ENCODE data around the gene DGAT2L6.

DGAT2L6 gene

GRCh38 chrX:70172964-70173363, 4.3 kb upstream of the DGAT2L6 start:
- DNase-seq: no peak
- H3K4me1 ChIP-seq (ENCODE audit: control insufficient read depth, insufficient read depth, low read depth, low read length): peaks cover 5% of the 10 kb centered on the region
- H2AK5ac ChIP-seq (ENCODE audit: low read length, severe bottlenecking): no peak overlapping the region
- H3K14ac ChIP-seq (ENCODE audit: low read length in 2 of 2): no peak overlapping the region
- no peak overlapping the region for H2BK120ac ChIP-seq (ENCODE audit: low read depth, low read length)
- no peak overlapping the region for H3K9ac ChIP-seq (ENCODE audit: low read length)
- H2BK5ac ChIP-seq (ENCODE audit: low read depth, low read length, poor library complexity, severe bottlenecking): no peak overlapping the region
- H3K9me3 ChIP-seq (ENCODE audit: control insufficient read depth, low read length): no peaks in the 10 kb centered on the region
- no peak overlapping the region for H3K23ac ChIP-seq (ENCODE audit: low read length in 2 of 2)
- 61% methylated on average over 4 of the region's 4 CpGs for WGBS
- H3K27me3 ChIP-seq (ENCODE audit: control insufficient read depth in 1 of 2, insufficient read depth in 1 of 2, low read length in 2 of 2): peaks cover 0 to 15% of the 10 kb centered on the region in 2 experiments
- H3K27ac ChIP-seq (ENCODE audit: low read length, poor library complexity, severe bottlenecking): no peak overlapping the region
- H3K4me3 ChIP-seq (ENCODE audit: insufficient read depth in 1 of 2, low read depth in 1 of 2, low read length in 2 of 2): no peak overlapping the region
- H3K4ac ChIP-seq (ENCODE audit: low read depth in 1 of 2, low read length in 2 of 2): no peak overlapping the region
- no peak overlapping the region for H4K91ac ChIP-seq (ENCODE audit: low read length)
- H2BK12ac ChIP-seq (ENCODE audit: low read length in 2 of 2): no peak overlapping the region
- no peak overlapping the region for H4K8ac ChIP-seq (ENCODE audit: low read length)
- no peak overlapping the region for H2AFZ ChIP-seq (ENCODE audit: low read depth, low read length)
- H3K36me3 ChIP-seq (ENCODE audit: control insufficient read depth in 1 of 2, insufficient read depth in 2 of 2, low read depth in 1 of 2, low read length in 2 of 2): no peaks in the 10 kb centered on the region
- no peaks in the 10 kb centered on the region for H3K79me1 ChIP-seq (replicated peaks; ENCODE audit: low read length, poor library complexity, severe bottlenecking)
- H2BK15ac ChIP-seq (ENCODE audit: low read depth, poor library complexity, severe bottlenecking): no peak overlapping the region
- H3K4me2 ChIP-seq (ENCODE audit: low read length, poor library complexity, severe bottlenecking): no peak overlapping the region
- H3K18ac ChIP-seq (ENCODE audit: low read depth in 1 of 2, low read length in 2 of 2): no peak overlapping the region

DNA sequence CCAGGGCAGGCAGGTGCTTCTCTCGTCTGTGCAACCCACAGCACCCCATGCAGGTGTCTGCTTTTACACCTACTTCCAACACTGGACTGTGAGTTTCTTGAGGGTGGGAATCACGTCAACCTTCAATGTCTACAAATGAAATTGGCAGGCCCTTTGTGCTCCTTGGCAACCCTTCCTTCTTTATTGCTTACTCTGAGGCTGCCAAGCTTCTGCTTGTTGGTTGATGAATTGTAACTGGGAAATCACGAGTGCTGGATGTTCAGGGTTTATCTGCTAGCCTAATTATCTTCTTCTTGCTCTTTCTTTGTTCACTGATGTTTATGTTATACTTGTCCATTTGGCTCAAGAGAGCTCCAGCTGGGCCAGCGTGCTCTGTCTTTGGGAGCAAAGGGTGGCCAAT, 2.5 kb upstream of the DGAT2L6 start:
- Histone ChIP-seq H3K79me1 (replicated peaks; ENCODE audit: low read length, poor library complexity, severe bottlenecking) (no peaks in the 10 kb centered on the region), H3K9ac (ENCODE audit: low read length) (peak overlapping the region; percentile 82), H2AK5ac (ENCODE audit: low read length, severe bottlenecking) (peak overlapping the region; percentile 48), H3K27me3 (ENCODE audit: control insufficient read depth in 1 of 2, insufficient read depth in 1 of 2, low read length in 2 of 2) (peaks cover 0 to 15% of the 10 kb centered on the region in 2 experiments), H2AFZ (ENCODE audit: low read depth, low read length) (no peak overlapping the region), H3K14ac (ENCODE audit: low read length in 2 of 2) (no peak overlapping the region), H3K4me1 (ENCODE audit: control insufficient read depth, insufficient read depth, low read depth, low read length) (peaks cover 3% of the 10 kb centered on the region), H3K4ac (ENCODE audit: low read depth in 1 of 2, low read length in 2 of 2) (no peak overlapping the region), H4K8ac (ENCODE audit: low read length) (no peak overlapping the region), H3K4me3 (ENCODE audit: insufficient read depth in 1 of 2, low read depth in 1 of 2, low read length in 2 of 2) (peak overlapping the region in 1 of 2 experiments; percentile 52), H3K9me3 (ENCODE audit: control insufficient read depth, low read length) (no peaks in the 10 kb centered on the region), H3K23ac (ENCODE audit: low read length in 2 of 2) (no peak overlapping the region), H3K27ac (ENCODE audit: low read length, poor library complexity, severe bottlenecking) (peak overlapping the region; percentile 37), H3K36me3 (ENCODE audit: control insufficient read depth in 1 of 2, insufficient read depth in 2 of 2, low read depth in 1 of 2, low read length in 2 of 2) (no peaks in the 10 kb centered on the region), H2BK12ac (ENCODE audit: low read length in 2 of 2) (no peak overlapping the region), H2BK5ac (ENCODE audit: low read depth, low read length, poor library complexity, severe bottlenecking) (no peak overlapping the region), H3K4me2 (ENCODE audit: low read length, poor library complexity, severe bottlenecking) (no peak overlapping the region), H4K91ac (ENCODE audit: low read length) (no peak overlapping the region), H2BK15ac (ENCODE audit: low read depth, poor library complexity, severe bottlenecking) (no peak overlapping the region), H3K18ac (ENCODE audit: low read depth in 1 of 2, low read length in 2 of 2) (no peak overlapping the region), H2BK120ac (ENCODE audit: low read depth, low read length) (no peak overlapping the region)
- WGBS: no CpG with 5 or more reads among the region's 4 CpGs
- no peak for DNase-seq

DNA sequence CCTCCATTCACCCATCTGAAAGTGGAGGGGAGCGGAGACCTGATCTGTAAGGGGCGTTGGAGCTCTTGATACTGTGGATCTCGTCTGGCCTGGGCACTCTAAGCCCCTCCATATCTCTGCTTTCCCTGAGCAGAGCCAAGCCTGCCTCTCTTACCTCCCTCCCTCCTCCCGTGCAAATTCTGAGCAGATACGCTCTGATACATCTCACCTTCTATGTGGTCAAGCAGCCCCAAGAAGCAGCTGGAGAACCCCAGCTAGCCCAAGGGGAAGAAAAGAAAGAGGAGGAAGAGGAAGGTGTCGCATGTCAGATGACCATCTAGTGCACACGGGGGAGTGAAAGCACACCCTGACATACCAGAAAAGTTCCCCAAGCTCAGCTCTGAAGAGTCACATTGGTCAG, 1.9 kb upstream of the DGAT2L6 start:
- Histone ChIP-seq H3K23ac (ENCODE audit: low read length in 2 of 2) (no peak overlapping the region), H3K9ac (ENCODE audit: low read length) (peak overlapping the region; percentile 82), H2BK120ac (ENCODE audit: low read depth, low read length) (no peak overlapping the region), H2AFZ (ENCODE audit: low read depth, low read length) (no peak overlapping the region), H3K27ac (ENCODE audit: low read length, poor library complexity, severe bottlenecking) (no peak overlapping the region), H3K18ac (ENCODE audit: low read depth in 1 of 2, low read length in 2 of 2) (no peak overlapping the region), H4K8ac (ENCODE audit: low read length) (no peak overlapping the region), H2BK15ac (ENCODE audit: low read depth, poor library complexity, severe bottlenecking) (no peak overlapping the region), H3K4me2 (ENCODE audit: low read length, poor library complexity, severe bottlenecking) (no peak overlapping the region), H3K4me3 (ENCODE audit: insufficient read depth in 1 of 2, low read depth in 1 of 2, low read length in 2 of 2) (no peak overlapping the region), H3K36me3 (ENCODE audit: control insufficient read depth in 1 of 2, insufficient read depth in 2 of 2, low read depth in 1 of 2, low read length in 2 of 2) (no peaks in the 10 kb centered on the region), H3K4ac (ENCODE audit: low read depth in 1 of 2, low read length in 2 of 2) (no peak overlapping the region), H2BK5ac (ENCODE audit: low read depth, low read length, poor library complexity, severe bottlenecking) (no peak overlapping the region), H3K4me1 (ENCODE audit: control insufficient read depth, insufficient read depth, low read depth, low read length) (peaks cover 3% of the 10 kb centered on the region), H4K91ac (ENCODE audit: low read length) (no peak overlapping the region), H3K27me3 (ENCODE audit: control insufficient read depth in 1 of 2, insufficient read depth in 1 of 2, low read length in 2 of 2) (peaks cover 0 to 15% of the 10 kb centered on the region in 2 experiments), H3K14ac (ENCODE audit: low read length in 2 of 2) (no peak overlapping the region), H2BK12ac (ENCODE audit: low read length in 2 of 2) (no peak overlapping the region), H2AK5ac (ENCODE audit: low read length, severe bottlenecking) (no peak overlapping the region), H3K79me1 (replicated peaks; ENCODE audit: low read length, poor library complexity, severe bottlenecking) (no peaks in the 10 kb centered on the region), H3K9me3 (ENCODE audit: control insufficient read depth, low read length) (no peaks in the 10 kb centered on the region)
- DNase-seq: no peak
- 89% methylated on average over 3 of the region's 7 CpGs for WGBS

- DNase-seq: no peak
- Histone ChIP-seq H3K27ac (ENCODE audit: low read length, poor library complexity, severe bottlenecking) (no peak overlapping the region), H2AFZ (ENCODE audit: low read depth, low read length) (no peak overlapping the region), H4K91ac (ENCODE audit: low read length) (no peak overlapping the region), H3K9ac (ENCODE audit: low read length) (no peak overlapping the region), H3K4me1 (ENCODE audit: control insufficient read depth, insufficient read depth, low read depth, low read length) (no peaks in the 10 kb centered on the region), H2BK15ac (ENCODE audit: low read depth, poor library complexity, severe bottlenecking) (no peak overlapping the region), H3K9me3 (ENCODE audit: control insufficient read depth, low read length) (no peaks in the 10 kb centered on the region), H3K4me3 (ENCODE audit: insufficient read depth in 1 of 2, low read depth in 1 of 2, low read length in 2 of 2) (no peak overlapping the region), H2BK12ac (ENCODE audit: low read length in 2 of 2) (no peak overlapping the region), H3K18ac (ENCODE audit: low read depth in 1 of 2, low read length in 2 of 2) (no peak overlapping the region), H3K27me3 (ENCODE audit: control insufficient read depth in 1 of 2, insufficient read depth in 1 of 2, low read length in 2 of 2) (peaks cover 0 to 27% of the 10 kb centered on the region in 2 experiments), H3K4me2 (ENCODE audit: low read length, poor library complexity, severe bottlenecking) (no peak overlapping the region), H2BK120ac (ENCODE audit: low read depth, low read length) (no peak overlapping the region), H3K4ac (ENCODE audit: low read depth in 1 of 2, low read length in 2 of 2) (no peak overlapping the region), H3K14ac (ENCODE audit: low read length in 2 of 2) (no peak overlapping the region), H3K79me1 (replicated peaks; ENCODE audit: low read length, poor library complexity, severe bottlenecking) (no peaks in the 10 kb centered on the region), H2BK5ac (ENCODE audit: low read depth, low read length, poor library complexity, severe bottlenecking) (no peak overlapping the region), H3K23ac (ENCODE audit: low read length in 2 of 2) (no peak overlapping the region), H4K8ac (ENCODE audit: low read length) (no peak overlapping the region), H2AK5ac (ENCODE audit: low read length, severe bottlenecking) (no peak overlapping the region), H3K36me3 (ENCODE audit: control insufficient read depth in 1 of 2, insufficient read depth in 2 of 2, low read depth in 1 of 2, low read length in 2 of 2) (no peaks in the 10 kb centered on the region)
- 79% methylated on average over 5 of the region's 5 CpGs for WGBS
Observed at GRCh38 chrX:70183091-70183490, 5.8 kb downstream of the DGAT2L6 start.

Measured in mesenchymal stem cell (in vitro differentiated cells and primary cell).